Osteocyte (in vitro differentiated cells): Measurements from ENCODE around the gene UBL3. TPM values are rescaled to one million over a fixed set of nuclear protein-coding genes. Genes with fewer than 3 reads are reported as not detected.

Experiments used
- DNase-seq: peaks from one replicate; pipeline ENCODE4 v3.0.0; 2021; ENCODE audit warnings: mixed read lengths; ENCODE audit not compliant: unreplicated experiment; ENCODE audit errors: extremely low spot score
- H3K27ac Mint-ChIP-seq: one replicate; pipeline ENCODE4 v1.8.0; 2021; ENCODE audit warnings: mild to moderate bottlenecking, mixed read lengths; ENCODE audit not compliant: unreplicated experiment
- H3K27me3 Mint-ChIP-seq: one replicate; pipeline ENCODE4 v1.8.0; 2021; ENCODE audit warnings: mixed read lengths; ENCODE audit not compliant: unreplicated experiment
- H3K36me3 Mint-ChIP-seq: one replicate; pipeline ENCODE4 v1.8.0; 2021; ENCODE audit warnings: mixed read lengths; ENCODE audit not compliant: unreplicated experiment
- H3K4me1 Mint-ChIP-seq: one replicate; pipeline ENCODE4 v1.8.0; 2021; ENCODE audit warnings: mixed read lengths; ENCODE audit not compliant: unreplicated experiment
- H3K4me3 Mint-ChIP-seq: one replicate; pipeline ENCODE4 v1.8.0; 2021; ENCODE audit warnings: mild to moderate bottlenecking, moderate library complexity, mixed read lengths; ENCODE audit not compliant: unreplicated experiment
- H3K9me3 Mint-ChIP-seq: one replicate; pipeline ENCODE4 v1.8.0; 2021; ENCODE audit warnings: mixed read lengths; ENCODE audit not compliant: unreplicated experiment
- CTCF ChIP-seq: fragments of 200-600 bp; sonication (generic); IDR thresholded peaks from 2 replicates; pipeline ENCODE4 v1.5.0; 2021; ENCODE audit warnings: antibody characterized with exemption, mild to moderate bottlenecking, moderate library complexity
- total RNA-seq: library from RNA; stranded (reverse); gene quantifications from 2 replicates; pipeline ENCODE4 v1.2.1, GENCODE V29; 2021

Gene UBL3
- total RNA-seq, 1 donor from 2014 or later: 28.3 TPM

- TF ChIP-seq CTCF: no peak
- Mint-ChIP-seq H3K27me3 (no peaks in the 10 kb centered on the region), H3K4me3 (no peak overlapping the region), H3K9me3 (no peaks in the 10 kb centered on the region), H3K27ac (no peak overlapping the region), H3K36me3 (no peaks in the 10 kb centered on the region), H3K4me1 (peaks cover 10% of the 10 kb centered on the region)
- no peak for DNase-seq
These were observed 34.4 kb upstream of the UBL3 start for GRCh38 chr13:29884671-29885430.

GRCh38 chr13:29883941-29884518, 33.6 kb upstream of the UBL3 start:
- no peaks in the 10 kb centered on the region for H3K27me3 Mint-ChIP-seq
- no peaks in the 10 kb centered on the region for H3K36me3 Mint-ChIP-seq
- no peak for TF ChIP-seq CTCF
- no peak overlapping the region for H3K4me3 Mint-ChIP-seq
- no peaks in the 10 kb centered on the region for H3K9me3 Mint-ChIP-seq
- DNase-seq: no peak
- peaks cover 10% of the 10 kb centered on the region for H3K4me1 Mint-ChIP-seq
- no peak overlapping the region for H3K27ac Mint-ChIP-seq

- Mint-ChIP-seq H3K36me3 (no peaks in the 10 kb centered on the region), H3K9me3 (no peaks in the 10 kb centered on the region), H3K4me3 (no peak overlapping the region), H3K27ac (no peak overlapping the region), H3K4me1 (peaks cover 4% of the 10 kb centered on the region), H3K27me3 (peaks cover 4% of the 10 kb centered on the region)
- DNase-seq: no peak
- no peak for TF ChIP-seq CTCF
These were observed 31.7 kb upstream of the UBL3 start for GRCh38 chr13:29882076-29882475.

GRCh38 chr13:29878101-29878500, 27.7 kb upstream of the UBL3 start:
- H3K27ac Mint-ChIP-seq: no peak overlapping the region
- DNase-seq: no peak
- H3K36me3 Mint-ChIP-seq: no peaks in the 10 kb centered on the region

More at GRCh38 chr13:29878101-29878500, 27.7 kb upstream of the UBL3 start:
- Mint-ChIP-seq H3K27me3 (peaks cover 31% of the 10 kb centered on the region), H3K4me3 (no peak overlapping the region), H3K4me1 (no peaks in the 10 kb centered on the region), H3K9me3 (no peaks in the 10 kb centered on the region)
- no peak for TF ChIP-seq CTCF
